Trophoblast cell (in vitro differentiated cells and primary cell): Measurements from ENCODE around the gene TPI1.

ENCODE experiments used
- DNase-seq, 2 donors: peaks; one replicate each; pipeline ENCODE4 v3.0.0-alpha.2; 2016
- H2AFZ ChIP-seq: 2 replicates; pipeline ENCODE4 v1.6.1; 2013; ENCODE audit warnings: low read length, moderate library complexity, mild to moderate bottlenecking; ENCODE audit not compliant: insufficient read depth, poor library complexity
- H2AK5ac ChIP-seq: 2 replicates; pipeline ENCODE4 v1.6.1; 2013; ENCODE audit warnings: mild to moderate bottlenecking, low read length
- H2BK120ac ChIP-seq: 2 replicates; pipeline ENCODE4 v1.6.1; 2013; ENCODE audit warnings: low read length, mild to moderate bottlenecking, moderate library complexity; ENCODE audit not compliant: insufficient read depth, poor library complexity
- H2BK12ac ChIP-seq: 2 replicates; pipeline ENCODE4 v1.6.1; 2013; ENCODE audit warnings: mild to moderate bottlenecking, low read length, moderate library complexity
- H2BK5ac ChIP-seq: 2 replicates; pipeline ENCODE4 v1.6.1; 2013; ENCODE audit warnings: low read length, low read depth, moderate library complexity, mild to moderate bottlenecking; ENCODE audit not compliant: poor library complexity
- H3K14ac ChIP-seq: 2 replicates; pipeline ENCODE4 v1.6.1; 2013; ENCODE audit warnings: mild to moderate bottlenecking, low read length
- H3K18ac ChIP-seq: 2 replicates; pipeline ENCODE4 v1.6.1; 2013; ENCODE audit warnings: mild to moderate bottlenecking, low read length
- H3K23ac ChIP-seq: 2 replicates; pipeline ENCODE4 v1.6.1; 2013; ENCODE audit warnings: low read length
- H3K27ac ChIP-seq: 2 replicates; pipeline ENCODE4 v1.5.1; 2013; ENCODE audit warnings: low read depth, mild to moderate bottlenecking, inconsistent platforms, low read length, moderate library complexity
- H3K27me3 ChIP-seq: 2 replicates; pipeline ENCODE4 v1.6.1; 2013; ENCODE audit warnings: inconsistent platforms, mild to moderate bottlenecking, low read length, moderate library complexity; ENCODE audit not compliant: insufficient read depth
- H3K36me3 ChIP-seq, 2 experiments: 1 replicate in 1 of 2; 2 replicates in 1 of 2; pipeline ENCODE4 v1.6.1; 2013; ENCODE audit warnings: low read length in 2 of 2, mild to moderate bottlenecking in 2 of 2, moderate library complexity in 1 of 2; ENCODE audit not compliant: insufficient read depth in 2 of 2, control insufficient read depth in 1 of 2
- H3K4ac ChIP-seq: 2 replicates; pipeline ENCODE4 v1.6.1; 2013; ENCODE audit warnings: low read depth, mild to moderate bottlenecking, low read length, moderate library complexity
- H3K4me1 ChIP-seq, 2 experiments: 1 replicate in 1 of 2; 2 replicates in 1 of 2; pipeline ENCODE4 v1.6.1; 2013; ENCODE audit warnings: low read length in 2 of 2, mild to moderate bottlenecking in 2 of 2, moderate library complexity in 1 of 2; ENCODE audit not compliant: insufficient read depth in 2 of 2, control insufficient read depth in 1 of 2
- H3K4me2 ChIP-seq: 2 replicates; pipeline ENCODE4 v1.6.1; 2013; ENCODE audit warnings: inconsistent platforms, mild to moderate bottlenecking, low read length, moderate library complexity
- H3K4me3 ChIP-seq: 2 replicates; pipeline ENCODE4 v1.5.1; 2013; ENCODE audit warnings: mild to moderate bottlenecking, low read depth, low read length, inconsistent platforms
- H3K79me1 ChIP-seq: one replicate; pipeline ENCODE4 v1.6.1; 2013; ENCODE audit warnings: low read length
- H3K79me2 ChIP-seq: 2 replicates; pipeline ENCODE4 v1.6.1; 2013; ENCODE audit warnings: low read length, mild to moderate bottlenecking; ENCODE audit not compliant: control insufficient read depth, insufficient read depth, poor library complexity
- H3K9ac ChIP-seq: 2 replicates; pipeline ENCODE4 v1.6.1; 2013; ENCODE audit warnings: mild to moderate bottlenecking, low read length
- H3K9me3 ChIP-seq: 2 replicates; pipeline ENCODE4 v1.6.1; 2013; ENCODE audit warnings: low read depth, mild to moderate bottlenecking, control low read depth, inconsistent platforms, low read length; ENCODE audit not compliant: insufficient read depth
- H4K12ac ChIP-seq: 2 replicates; pipeline ENCODE4 v1.6.1; 2013; ENCODE audit warnings: low read depth, mild to moderate bottlenecking, low read length, moderate library complexity
- H4K8ac ChIP-seq: 2 replicates; pipeline ENCODE4 v1.6.1; 2013; ENCODE audit warnings: low read depth, mild to moderate bottlenecking, low read length, moderate library complexity
- H4K91ac ChIP-seq: one replicate; pipeline ENCODE4 v1.6.1; 2013; ENCODE audit warnings: low read depth, mild to moderate bottlenecking, low read length, moderate library complexity
- WGBS: extraction: QIAGEN DNeasy Blood & Tissue Kit; methylation state at CpG from one replicate; pipeline ENCODE4 v1.1.7; 2013; ENCODE audit warnings: missing lambda C conversion rate; ENCODE audit not compliant: insufficient read length, insufficient coverage; ENCODE audit errors: extremely low coverage; 5-methylcytosine and 5-hydroxymethylcytosine counted together

Gene TPI1

DNA sequence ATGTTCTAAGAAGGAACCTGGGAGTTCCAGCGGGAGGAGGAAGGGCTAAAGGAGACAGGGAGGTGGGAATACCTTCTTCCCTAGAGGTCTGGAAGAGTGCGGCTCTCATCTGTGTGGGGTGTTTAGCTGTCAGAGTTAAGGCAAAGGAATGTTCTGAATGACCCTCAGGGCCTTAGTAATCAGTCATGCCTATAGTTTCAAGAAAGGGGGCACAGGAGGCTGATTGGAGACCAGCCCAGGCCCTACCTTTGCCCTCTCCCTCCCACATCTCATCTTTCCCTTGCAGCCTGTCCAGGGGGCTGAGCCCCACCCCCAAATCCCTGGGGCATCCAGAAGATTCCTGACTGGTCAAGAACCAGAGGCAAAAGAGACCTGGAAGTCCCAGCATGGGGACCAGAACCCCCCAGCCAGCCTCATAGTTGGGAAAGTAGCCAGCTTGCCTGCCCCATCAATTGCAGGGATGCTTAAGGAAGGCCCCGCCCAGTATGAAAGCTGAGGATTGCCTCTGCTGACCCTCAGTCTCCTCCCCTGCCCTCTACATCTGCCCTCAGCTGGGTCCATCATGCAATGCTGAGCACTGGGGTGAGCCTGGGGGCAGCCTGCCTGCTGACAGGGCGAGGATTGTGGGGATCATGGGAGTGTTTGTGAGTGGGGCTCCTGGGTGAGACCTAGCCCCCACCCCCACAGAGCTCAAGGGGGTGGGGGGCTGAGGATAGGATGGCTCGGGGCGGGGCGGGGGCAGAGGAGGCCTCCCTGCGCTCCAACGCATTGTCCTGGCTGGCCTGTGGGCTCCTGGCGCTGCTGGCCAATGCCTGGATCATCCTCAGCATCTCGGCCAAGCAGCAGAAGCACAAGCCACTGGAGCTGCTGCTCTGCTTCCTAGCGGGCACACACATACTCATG, 43.9 kb upstream of the TPI1 start:
- no peaks in the 10 kb centered on the region for H3K79me2 ChIP-seq
- no peak overlapping the region for H2BK120ac ChIP-seq
- H2BK5ac ChIP-seq = no peak overlapping the region
- no peak overlapping the region for H4K12ac ChIP-seq
- H3K9ac ChIP-seq = no peak overlapping the region
- H3K23ac ChIP-seq = no peak overlapping the region
- peaks cover 12 to 33% of the 10 kb centered on the region in 2 experiments for H3K4me1 ChIP-seq
- H3K79me1 ChIP-seq = peaks cover 5% of the 10 kb centered on the region
- DNase-seq = no peak
- H3K36me3 ChIP-seq = no peaks in the 10 kb centered on the region
- WGBS = no CpG with 5 or more reads among the region's 12 CpGs
- H4K8ac ChIP-seq = no peak overlapping the region
- no peaks in the 10 kb centered on the region for H3K27me3 ChIP-seq
- H4K91ac ChIP-seq = no peak overlapping the region
- no peak overlapping the region for H3K4me2 ChIP-seq
- H3K9me3 ChIP-seq = no peaks in the 10 kb centered on the region
- H3K27ac ChIP-seq = no peak overlapping the region
- no peak overlapping the region for H2BK12ac ChIP-seq
- no peak overlapping the region for H3K18ac ChIP-seq
- no peak overlapping the region for H3K4ac ChIP-seq
- no peak overlapping the region for H2AK5ac ChIP-seq
- H2AFZ ChIP-seq = no peak overlapping the region
- no peak overlapping the region for H3K14ac ChIP-seq
- H3K4me3 ChIP-seq = no peak overlapping the region

DNA sequence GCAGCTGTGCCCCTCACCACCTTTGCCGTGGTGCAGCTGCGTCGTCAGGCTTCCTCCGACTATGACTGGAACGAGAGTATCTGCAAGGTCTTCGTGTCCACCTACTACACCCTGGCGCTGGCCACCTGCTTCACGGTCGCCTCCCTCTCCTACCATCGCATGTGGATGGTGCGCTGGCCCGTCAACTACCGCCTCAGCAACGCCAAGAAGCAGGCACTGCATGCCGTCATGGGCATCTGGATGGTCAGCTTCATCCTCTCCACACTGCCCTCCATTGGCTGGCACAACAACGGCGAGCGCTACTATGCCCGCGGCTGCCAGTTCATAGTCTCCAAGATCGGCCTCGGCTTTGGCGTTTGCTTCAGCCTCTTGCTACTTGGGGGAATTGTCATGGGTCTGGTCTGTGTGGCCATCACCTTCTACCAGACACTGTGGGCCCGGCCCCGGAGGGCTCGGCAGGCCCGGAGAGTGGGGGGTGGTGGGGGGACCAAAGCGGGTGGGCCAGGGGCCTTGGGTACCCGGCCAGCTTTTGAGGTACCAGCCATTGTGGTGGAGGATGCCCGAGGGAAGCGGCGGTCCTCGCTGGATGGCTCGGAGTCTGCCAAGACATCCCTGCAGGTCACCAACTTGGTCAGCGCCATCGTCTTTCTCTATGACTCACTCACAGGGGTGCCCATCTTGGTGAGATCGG, 43.1 kb upstream of the TPI1 start:
- no peak overlapping the region for H2BK5ac ChIP-seq
- H2BK120ac ChIP-seq = no peak overlapping the region
- no peak overlapping the region for H2BK12ac ChIP-seq
- no peaks in the 10 kb centered on the region for H3K9me3 ChIP-seq
- H3K14ac ChIP-seq = no peak overlapping the region
- no CpG with 5 or more reads among the region's 37 CpGs for WGBS
- H3K18ac ChIP-seq = no peak overlapping the region
- H3K36me3 ChIP-seq = no peaks in the 10 kb centered on the region
- no peak overlapping the region for H3K4me2 ChIP-seq
- no peak for DNase-seq
- H3K23ac ChIP-seq = no peak overlapping the region
- peaks cover 12 to 33% of the 10 kb centered on the region in 2 experiments for H3K4me1 ChIP-seq
- peaks cover 7% of the 10 kb centered on the region for H3K79me2 ChIP-seq
- H4K91ac ChIP-seq = no peak overlapping the region
- peaks cover 12% of the 10 kb centered on the region for H3K79me1 ChIP-seq
- no peak overlapping the region for H4K12ac ChIP-seq
- no peak overlapping the region for H3K4me3 ChIP-seq
- H3K27me3 ChIP-seq = no peaks in the 10 kb centered on the region
- no peak overlapping the region for H2AFZ ChIP-seq
- no peak overlapping the region for H4K8ac ChIP-seq
- H3K9ac ChIP-seq = no peak overlapping the region
- no peak overlapping the region for H3K4ac ChIP-seq
- no peak overlapping the region for H3K27ac ChIP-seq
- H2AK5ac ChIP-seq = peak overlapping the region; percentile 27

DNA sequence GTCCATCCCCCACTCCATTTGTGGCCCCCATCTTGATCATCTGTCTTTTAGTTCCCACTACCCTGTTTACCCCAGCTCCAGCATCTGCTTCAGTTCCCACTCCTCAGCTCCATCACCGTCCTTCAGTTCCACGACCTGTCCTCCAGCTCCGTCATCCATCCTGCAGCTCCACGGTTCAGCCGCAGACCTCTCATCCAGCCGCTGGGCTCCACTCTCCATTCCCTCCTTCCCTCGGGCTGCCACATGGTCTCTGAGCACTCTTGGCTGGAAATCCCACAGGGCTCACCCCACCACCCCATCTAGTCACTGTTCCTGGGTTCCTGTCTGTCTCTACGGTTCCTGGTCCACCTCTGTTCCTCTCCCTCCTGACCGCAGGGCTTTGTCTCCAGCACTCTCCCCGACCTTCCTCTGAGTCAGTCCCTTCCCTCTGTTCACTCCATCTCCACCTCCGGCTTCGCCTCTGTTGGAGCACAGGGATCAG, 42.4 kb upstream of the TPI1 start:
- H3K4me3 ChIP-seq = no peak overlapping the region
- peak overlapping the region; percentile 13 for H4K12ac ChIP-seq
- no peak overlapping the region for H2AK5ac ChIP-seq
- DNase-seq = no peak
- no peak overlapping the region for H3K4ac ChIP-seq
- H2BK12ac ChIP-seq = no peak overlapping the region
- peaks cover 8% of the 10 kb centered on the region for H3K79me2 ChIP-seq
- H2BK120ac ChIP-seq = no peak overlapping the region
- no peak overlapping the region for H3K18ac ChIP-seq
- no peak overlapping the region for H3K27ac ChIP-seq
- H3K4me2 ChIP-seq = no peak overlapping the region
- H3K23ac ChIP-seq = no peak overlapping the region
- H3K79me1 ChIP-seq = peaks cover 15% of the 10 kb centered on the region
- no peak overlapping the region for H4K91ac ChIP-seq
- H3K14ac ChIP-seq = no peak overlapping the region
- no peak overlapping the region for H2BK5ac ChIP-seq
- WGBS = no CpG with 5 or more reads among the region's 12 CpGs
- H3K9ac ChIP-seq = no peak overlapping the region
- H4K8ac ChIP-seq = no peak overlapping the region
- H3K36me3 ChIP-seq = peaks cover 0 to 2% of the 10 kb centered on the region in 2 experiments
- no peaks in the 10 kb centered on the region for H3K27me3 ChIP-seq
- no peaks in the 10 kb centered on the region for H3K9me3 ChIP-seq
- H2AFZ ChIP-seq = no peak overlapping the region
- peaks cover 12 to 35% of the 10 kb centered on the region in 2 experiments for H3K4me1 ChIP-seq

DNA sequence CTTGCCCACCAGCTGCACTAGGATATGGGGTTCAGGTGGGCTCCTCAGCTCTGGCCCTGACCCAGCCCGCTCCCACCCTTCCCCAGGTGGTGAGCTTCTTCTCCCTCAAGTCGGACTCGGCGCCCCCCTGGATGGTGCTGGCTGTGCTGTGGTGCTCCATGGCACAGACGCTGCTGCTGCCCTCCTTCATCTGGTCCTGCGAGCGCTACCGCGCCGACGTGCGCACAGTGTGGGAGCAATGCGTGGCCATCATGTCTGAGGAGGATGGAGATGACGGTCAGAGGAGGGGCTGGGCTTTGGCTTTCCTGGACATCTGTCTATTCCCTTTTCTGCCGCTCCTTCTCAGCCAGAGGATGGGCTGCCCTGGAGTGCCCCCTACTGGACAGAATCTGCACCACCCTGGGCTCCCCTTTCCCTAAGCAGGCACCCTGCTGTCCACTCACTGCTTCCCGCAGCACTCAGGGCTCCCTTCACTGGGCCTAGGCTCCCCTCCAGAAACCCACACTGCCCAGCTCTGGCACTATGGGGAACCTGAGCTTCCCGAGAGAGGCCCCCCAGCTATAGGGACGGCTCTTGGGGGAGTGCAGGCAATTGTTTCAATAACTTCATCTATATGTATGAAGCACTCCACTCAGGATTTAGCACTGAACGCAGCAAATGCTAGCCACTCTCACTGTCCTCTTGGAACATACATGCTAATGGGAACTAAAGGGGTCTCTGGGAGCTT, 41.8 kb upstream of the TPI1 start:
- Histone ChIP-seq H3K4me3 (no peak overlapping the region), H3K9me3 (no peaks in the 10 kb centered on the region), H3K23ac (no peak overlapping the region), H2AFZ (no peak overlapping the region), H3K9ac (no peak overlapping the region), H3K4me1 (peaks cover 12 to 35% of the 10 kb centered on the region in 2 experiments), H3K27me3 (no peaks in the 10 kb centered on the region), H2AK5ac (no peak overlapping the region), H4K8ac (no peak overlapping the region), H2BK12ac (no peak overlapping the region), H3K14ac (no peak overlapping the region), H3K27ac (no peak overlapping the region), H2BK5ac (no peak overlapping the region), H3K79me1 (peaks cover 15% of the 10 kb centered on the region), H3K4me2 (no peak overlapping the region), H4K12ac (no peak overlapping the region), H3K79me2 (peaks cover 8% of the 10 kb centered on the region), H3K4ac (no peak overlapping the region), H4K91ac (no peak overlapping the region), H3K18ac (no peak overlapping the region), H3K36me3 (peaks cover 4 to 8% of the 10 kb centered on the region in 2 experiments), H2BK120ac (no peak overlapping the region)
- DNase-seq = peak; percentile 73 to 82
- whole genome bisulfite sequencing = no CpG with 5 or more reads among the region's 19 CpGs
